OCI-LY3 (cell line): ENCODE measurements around the gene PHKB.

Source experiments
- H2AFZ ChIP-seq: fragments of 200-600, 300-600 bp; shearing (Covaris generic); 2 replicates; pipeline ENCODE4 v1.6.0; 2014; ENCODE audit warnings: antibody characterized with exemption, low read depth, low read length
- H3K27ac ChIP-seq: fragments of 200-600, 300-600 bp; sonication (generic); 2 replicates; pipeline ENCODE4 v1.5.1; 2014; ENCODE audit warnings: mild to moderate bottlenecking, low read length, moderate library complexity, mixed read lengths
- H3K27me3 ChIP-seq: fragments of 200-600, 300-600 bp; sonication (generic); 2 replicates; pipeline ENCODE4 v1.6.1; 2014; ENCODE audit warnings: low read depth, low read length, mixed read lengths
- H3K36me3 ChIP-seq: fragments of 200-600, 300-600 bp; sonication (generic); replicated peaks from 2 replicates; pipeline ENCODE3; 2014; ENCODE audit warnings: low read depth, low read length, mixed read lengths
- H3K4me1 ChIP-seq: fragments of 300-600, 200-600 bp; sonication (generic); 2 replicates; pipeline ENCODE4 v1.6.1; 2014; ENCODE audit warnings: low read length, mixed read lengths
- H3K4me2 ChIP-seq: fragments of 200-600, 300-600 bp; sonication (generic); 2 replicates; pipeline ENCODE4 v1.6.1; 2014; ENCODE audit warnings: low read length, mixed read lengths
- H3K4me3 ChIP-seq: fragments of 300-600, 200-600 bp; sonication (generic); 2 replicates; pipeline ENCODE4 v1.5.1; 2014; ENCODE audit warnings: antibody characterized with exemption, mild to moderate bottlenecking, low read length, moderate library complexity
- H3K79me2 ChIP-seq: fragments of 300-600, 200-600 bp; shearing (Covaris generic); 2 replicates; pipeline ENCODE4 v1.6.1; 2014; ENCODE audit warnings: mild to moderate bottlenecking, low read length, mixed read lengths
- H3K9ac ChIP-seq: fragments of 300-600, 200-600 bp; shearing (Covaris generic); 2 replicates; pipeline ENCODE4 v1.6.0; 2014; ENCODE audit warnings: mild to moderate bottlenecking, low read length, moderate library complexity
- H3K9me3 ChIP-seq: fragments of 200-600, 300-600 bp; shearing (Covaris generic); 2 replicates; pipeline ENCODE4 v1.6.1; 2014; ENCODE audit warnings: low read length, mixed read lengths; ENCODE audit not compliant: insufficient read depth
- H4K20me1 ChIP-seq: fragments of 200-600, 300-600 bp; sonication (generic); 2 replicates; pipeline ENCODE4 v1.6.1; 2016; ENCODE audit warnings: low read length, mixed read lengths; ENCODE audit not compliant: insufficient read depth
- CTCF ChIP-seq: fragments of 200-600, 300-600 bp; sonication (generic); IDR thresholded peaks from 2 replicates; pipeline ENCODE4 v1.5.1; 2014; ENCODE audit warnings: antibody characterized with exemption, low read length, low read depth
- EZH2phosphoT487 ChIP-seq: fragments of 200-600 bp; shearing (Covaris generic); IDR thresholded peaks from 2 replicates; pipeline ENCODE4 v1.6.1; 2018; ENCODE audit warnings: antibody characterized with exemption, mixed run types, low read depth

Gene PHKB

DNA sequence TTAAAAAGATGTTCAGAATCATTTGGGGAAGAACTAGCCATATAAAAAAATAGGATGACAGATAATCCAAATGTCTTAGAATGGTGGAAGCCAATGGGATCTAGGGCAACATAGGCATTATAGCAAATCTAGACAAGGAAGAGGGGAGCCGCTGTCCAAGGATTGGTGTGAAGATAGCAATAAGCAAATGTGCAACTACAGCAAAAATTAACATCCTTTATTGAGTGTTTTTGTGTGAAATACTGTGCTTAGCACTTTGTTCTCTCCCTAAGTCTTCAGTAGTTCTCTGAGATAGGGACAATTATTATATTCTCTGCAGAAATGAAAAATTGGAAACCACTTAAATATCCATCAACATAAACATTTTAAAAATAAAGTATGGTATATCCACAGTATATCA lies 177.0 kb downstream of the PHKB start:
- H4K20me1 ChIP-seq, result no peaks in the 10 kb centered on the region
- no peak overlapping the region for H3K27ac ChIP-seq
- no peaks in the 10 kb centered on the region for H3K36me3 ChIP-seq

DNA sequence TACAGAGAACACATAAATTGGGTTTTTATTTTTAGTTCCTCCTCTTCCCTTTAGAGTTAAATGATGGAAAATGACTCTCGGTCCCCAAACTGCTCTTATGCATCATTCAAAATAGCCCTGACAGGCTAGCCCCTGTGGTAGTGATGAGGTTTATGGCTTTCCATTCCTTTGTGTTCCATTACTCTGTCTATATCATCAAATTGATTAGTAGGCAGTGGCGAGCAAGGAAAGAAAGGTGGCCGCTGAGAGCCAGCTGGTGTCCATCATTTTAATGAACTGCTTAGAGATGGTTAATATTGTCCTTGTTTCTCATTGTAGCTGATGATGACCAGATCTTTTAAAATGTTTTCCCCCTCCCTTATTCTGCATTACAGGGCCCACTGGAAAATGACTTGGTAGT lies 179.5 kb downstream of the PHKB start:
- H4K20me1 ChIP-seq, result no peaks in the 10 kb centered on the region
- no peaks in the 10 kb centered on the region for H3K9me3 ChIP-seq
- no peaks in the 10 kb centered on the region for H3K4me1 ChIP-seq
- no peak overlapping the region for H3K9ac ChIP-seq
- H3K79me2 ChIP-seq, result no peaks in the 10 kb centered on the region
- no peak overlapping the region for H3K4me3 ChIP-seq
- no peaks in the 10 kb centered on the region for H3K27me3 ChIP-seq
- TF ChIP-seq EZH2phosphoT487, result no peak
- TF ChIP-seq CTCF, result no peak
- no peak overlapping the region for H3K4me2 ChIP-seq
- no peak overlapping the region for H3K27ac ChIP-seq
- H2AFZ ChIP-seq, result no peak overlapping the region
- no peaks in the 10 kb centered on the region for H3K36me3 ChIP-seq

More for the DNA sequence above, 177.0 kb downstream of the PHKB start:
- Histone ChIP-seq H3K4me1 (no peaks in the 10 kb centered on the region), H3K9me3 (no peaks in the 10 kb centered on the region), H3K9ac (no peak overlapping the region), H3K27me3 (no peaks in the 10 kb centered on the region), H2AFZ (no peak overlapping the region), H3K79me2 (no peaks in the 10 kb centered on the region), H3K4me2 (no peak overlapping the region), H3K4me3 (no peak overlapping the region)
- TF ChIP-seq EZH2phosphoT487 (no peak), CTCF (no peak)

GRCh38 chr16:47643323-47644000 lies 182.3 kb downstream of the PHKB start:
- no peaks in the 10 kb centered on the region for H3K9me3 ChIP-seq
- no peak for TF ChIP-seq CTCF
- TF ChIP-seq EZH2phosphoT487, result no peak
- no peak overlapping the region for H3K4me2 ChIP-seq
- H3K4me3 ChIP-seq, result no peak overlapping the region
- no peaks in the 10 kb centered on the region for H3K36me3 ChIP-seq
- no peaks in the 10 kb centered on the region for H3K79me2 ChIP-seq
- no peak overlapping the region for H3K9ac ChIP-seq
- H4K20me1 ChIP-seq, result no peaks in the 10 kb centered on the region
- no peak overlapping the region for H2AFZ ChIP-seq
- no peak overlapping the region for H3K27ac ChIP-seq
- no peaks in the 10 kb centered on the region for H3K4me1 ChIP-seq
- no peaks in the 10 kb centered on the region for H3K27me3 ChIP-seq

DNA sequence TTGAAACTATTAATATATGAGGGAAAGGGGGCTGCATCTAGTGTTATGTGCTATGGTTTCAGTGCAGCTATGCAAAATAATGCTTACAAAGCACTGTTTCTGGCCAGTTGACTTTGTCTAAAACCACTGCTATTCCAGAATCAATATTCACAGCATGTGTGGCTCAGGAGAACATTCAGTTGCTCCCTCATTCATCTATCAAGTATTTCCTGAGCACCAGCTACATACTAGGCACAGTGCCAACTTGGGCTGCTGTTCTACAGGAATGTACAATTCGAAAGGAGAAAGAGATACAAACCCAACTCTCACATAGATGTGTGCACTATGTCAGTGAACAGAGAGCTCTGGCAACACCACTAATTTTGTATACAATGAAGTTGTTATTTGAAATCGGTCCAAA lies 183.0 kb downstream of the PHKB start:
- no peak overlapping the region for H2AFZ ChIP-seq
- H3K27me3 ChIP-seq, result no peaks in the 10 kb centered on the region
- H3K4me2 ChIP-seq, result no peak overlapping the region
- no peak overlapping the region for H3K4me3 ChIP-seq
- no peak overlapping the region for H3K9ac ChIP-seq
- H4K20me1 ChIP-seq, result no peaks in the 10 kb centered on the region
- H3K36me3 ChIP-seq, result no peaks in the 10 kb centered on the region
- H3K4me1 ChIP-seq, result no peaks in the 10 kb centered on the region
- no peak for TF ChIP-seq CTCF
- TF ChIP-seq EZH2phosphoT487, result no peak
- no peaks in the 10 kb centered on the region for H3K79me2 ChIP-seq
- no peaks in the 10 kb centered on the region for H3K9me3 ChIP-seq
- H3K27ac ChIP-seq, result no peak overlapping the region
